ENCODE results near the gene DGKD.

Gene DGKD

GRCh38 chr2:233519787-233520611 is 165.7 kb downstream of the DGKD start:
- DNase-seq = no peak

All from hematopoietic multipotent progenitor cell treated with erythropoietin and hydrocortisone succinate and interleukin-3 and kit ligand, for 8 days (in vitro differentiated cells).